SK-N-MC (cell line): ENCODE results near the gene DCBLD1.
"Not testable (repeated sequence)": the region's sequence is repeated elsewhere in the genome, so short reads cannot be mapped to it uniquely, and the experiment has no call there.

Experiments used
- DNase-seq: peaks from one replicate; pipeline ENCODE4 v3.0.0-alpha.2; 2011; ENCODE audit warnings: low read depth, low spot score
- H3K27ac ChIP-seq: fragments of 200-600 bp; sonication (generic); 2 replicates; pipeline ENCODE4 v1.5.1; 2016; ENCODE audit warnings: mixed run types
- H3K36me3 ChIP-seq: fragments of 200-600 bp; sonication (generic); 2 replicates; pipeline ENCODE4 v1.6.1; 2017; ENCODE audit warnings: antibody characterized with exemption, low read length, mixed read lengths; ENCODE audit not compliant: insufficient read depth
- H3K4me3 ChIP-seq: fragments of 200-600 bp; sonication (generic); 2 replicates; pipeline ENCODE4 v1.5.1; 2016
- H3K9ac ChIP-seq: fragments of 200-600 bp; sonication (generic); 2 replicates; pipeline ENCODE4 v1.8.0; 2017; ENCODE audit warnings: mixed run types, mixed read lengths; ENCODE audit not compliant: insufficient read length
- H3K9me3 ChIP-seq: fragments of 200-600 bp; sonication (generic); 2 replicates; pipeline ENCODE4 v1.6.1; 2017; ENCODE audit warnings: low read depth, mild to moderate bottlenecking, antibody characterized with exemption, low read length, moderate library complexity, mixed read lengths
- EZH2 ChIP-seq: fragments of 200-600 bp; sonication (generic); IDR thresholded peaks from one replicate; pipeline ENCODE4 v1.6.1; 2017; ENCODE audit warnings: antibody characterized with exemption
- FOXP2 ChIP-seq: optimal IDR thresholded peaks from 2 replicates; pipeline ENCODE3; 2011; ENCODE audit warnings: mild to moderate bottlenecking, moderate library complexity; ENCODE audit not compliant: insufficient read depth; ENCODE audit errors: extremely low read length, control extremely low read depth
- POLR2AphosphoS5 ChIP-seq: IDR thresholded peaks from 2 replicates; pipeline ENCODE4 v1.6.1; 2012; ENCODE audit warnings: mild to moderate bottlenecking, low read depth, low read length, borderline replicate concordance

The DCBLD1 gene

GRCh38 chr6:117482240-117483003 is at the start of gene DCBLD1:
TSS of gene DCBLD1 (plus strand) at chr6:117482674. CDS start at chr6:117482782, 108 bp downstream.
- H3K9ac ChIP-seq, result peak within 1 kb of the TSS; percentile 83
- no peaks in the 10 kb centered on the region for H3K36me3 ChIP-seq
- H3K27ac ChIP-seq, result no peak within 1 kb of the TSS
- peak within 1 kb of the TSS; percentile 96 for H3K4me3 ChIP-seq
- no peak for DNase-seq
- no peaks in the 10 kb centered on the region for H3K9me3 ChIP-seq
- peak; percentile 39; the same call in 1 of the 2 replicates for TF ChIP-seq POLR2AphosphoS5
- TF ChIP-seq FOXP2, result no peak
- TF ChIP-seq EZH2, result no peak

GRCh38 chr6:117440706-117441525 is 41.6 kb upstream of the DCBLD1 start:
- Histone ChIP-seq H3K9ac (no peak overlapping the region), H3K4me3 (no peak overlapping the region), H3K27ac (no peak overlapping the region), H3K9me3 (no peaks in the 10 kb centered on the region), H3K36me3 (no peaks in the 10 kb centered on the region)
- no peak for TF ChIP-seq EZH2
- TF ChIP-seq FOXP2, result no peak
- no peak for TF ChIP-seq POLR2AphosphoS5
- no peak for DNase-seq

- Histone ChIP-seq H3K4me3 (no peak overlapping the region), H3K9ac (no peak overlapping the region), H3K27ac (no peak overlapping the region), H3K36me3 (no peaks in the 10 kb centered on the region), H3K9me3 (no peaks in the 10 kb centered on the region)
- DNase-seq, result no peak
- TF ChIP-seq EZH2 (no peak), FOXP2 (no peak), POLR2AphosphoS5 (no peak)
Measured at GRCh38 chr6:117441824-117442264, 40.6 kb upstream of the DCBLD1 start.

GRCh38 chr6:117442313-117442712 is 40.2 kb upstream of the DCBLD1 start:
- H3K4me3 ChIP-seq, H3K9me3 ChIP-seq, DNase-seq, H3K36me3 ChIP-seq, H3K27ac ChIP-seq, H3K9ac ChIP-seq: not testable (repeated sequence)

- H3K27ac ChIP-seq, result no peak overlapping the region
- H3K4me3 ChIP-seq, result no peak overlapping the region
- H3K9me3 ChIP-seq, result no peaks in the 10 kb centered on the region
- H3K36me3 ChIP-seq, result no peaks in the 10 kb centered on the region
- no peak for TF ChIP-seq FOXP2
- no peak for DNase-seq
- no peak overlapping the region for H3K9ac ChIP-seq
Measured at GRCh38 chr6:117444600-117444999, 37.9 kb upstream of the DCBLD1 start.

GRCh38 chr6:117446861-117447260 is 35.6 kb upstream of the DCBLD1 start:
- Histone ChIP-seq H3K9me3 (no peaks in the 10 kb centered on the region), H3K36me3 (no peaks in the 10 kb centered on the region), H3K27ac (no peak overlapping the region), H3K4me3 (no peak overlapping the region), H3K9ac (no peak overlapping the region)
- DNase-seq, result no peak
- TF ChIP-seq FOXP2, result no peak
- no peak for TF ChIP-seq POLR2AphosphoS5
- no peak for TF ChIP-seq EZH2

- no peaks in the 10 kb centered on the region for H3K36me3 ChIP-seq
- TF ChIP-seq EZH2 (no peak), POLR2AphosphoS5 (no peak), FOXP2 (no peak)
- no peak overlapping the region for H3K27ac ChIP-seq
- H3K9ac ChIP-seq, result no peak overlapping the region
- no peaks in the 10 kb centered on the region for H3K9me3 ChIP-seq
- DNase-seq, result no peak
- H3K4me3 ChIP-seq, result no peak overlapping the region
Measured at GRCh38 chr6:117448011-117448410, 34.5 kb upstream of the DCBLD1 start.

- H3K9ac ChIP-seq, result no peak overlapping the region
- TF ChIP-seq FOXP2 (no peak), EZH2 (no peak), POLR2AphosphoS5 (no peak)
- no peak for DNase-seq
- H3K4me3 ChIP-seq, result no peak overlapping the region
- H3K27ac ChIP-seq, result no peak overlapping the region
- H3K9me3 ChIP-seq, result no peaks in the 10 kb centered on the region
- no peaks in the 10 kb centered on the region for H3K36me3 ChIP-seq
Measured at GRCh38 chr6:117448732-117449485, 33.6 kb upstream of the DCBLD1 start.
